Trophoblast cell (in vitro differentiated cells and primary cell): ENCODE data around the gene CIITA.
A peak's percentile ranks its signal among the peaks of the same experiment; 100 is the strongest.
"Not testable (repeated sequence)": the region's sequence is repeated elsewhere in the genome, so short reads cannot be mapped to it uniquely, and the experiment has no call there.

Source experiments
- DNase-seq, 2 donors: peaks; one replicate each; pipeline ENCODE4 v3.0.0-alpha.2; 2016
- H2AFZ ChIP-seq: 2 replicates; pipeline ENCODE4 v1.6.1; 2013; ENCODE audit warnings: low read length, moderate library complexity, mild to moderate bottlenecking; ENCODE audit not compliant: insufficient read depth, poor library complexity
- H2AK5ac ChIP-seq: 2 replicates; pipeline ENCODE4 v1.6.1; 2013; ENCODE audit warnings: mild to moderate bottlenecking, low read length
- H2BK120ac ChIP-seq: 2 replicates; pipeline ENCODE4 v1.6.1; 2013; ENCODE audit warnings: low read length, mild to moderate bottlenecking, moderate library complexity; ENCODE audit not compliant: insufficient read depth, poor library complexity
- H2BK12ac ChIP-seq: 2 replicates; pipeline ENCODE4 v1.6.1; 2013; ENCODE audit warnings: mild to moderate bottlenecking, low read length, moderate library complexity
- H2BK5ac ChIP-seq: 2 replicates; pipeline ENCODE4 v1.6.1; 2013; ENCODE audit warnings: low read length, low read depth, moderate library complexity, mild to moderate bottlenecking; ENCODE audit not compliant: poor library complexity
- H3K14ac ChIP-seq: 2 replicates; pipeline ENCODE4 v1.6.1; 2013; ENCODE audit warnings: mild to moderate bottlenecking, low read length
- H3K18ac ChIP-seq: 2 replicates; pipeline ENCODE4 v1.6.1; 2013; ENCODE audit warnings: mild to moderate bottlenecking, low read length
- H3K23ac ChIP-seq: 2 replicates; pipeline ENCODE4 v1.6.1; 2013; ENCODE audit warnings: low read length
- H3K27ac ChIP-seq: 2 replicates; pipeline ENCODE4 v1.5.1; 2013; ENCODE audit warnings: low read depth, mild to moderate bottlenecking, inconsistent platforms, low read length, moderate library complexity
- H3K27me3 ChIP-seq: 2 replicates; pipeline ENCODE4 v1.6.1; 2013; ENCODE audit warnings: inconsistent platforms, mild to moderate bottlenecking, low read length, moderate library complexity; ENCODE audit not compliant: insufficient read depth
- H3K36me3 ChIP-seq, 2 experiments: 1 replicate in 1 of 2; 2 replicates in 1 of 2; pipeline ENCODE4 v1.6.1; 2013; ENCODE audit warnings: low read length in 2 of 2, mild to moderate bottlenecking in 2 of 2, moderate library complexity in 1 of 2; ENCODE audit not compliant: insufficient read depth in 2 of 2, control insufficient read depth in 1 of 2
- H3K4ac ChIP-seq: 2 replicates; pipeline ENCODE4 v1.6.1; 2013; ENCODE audit warnings: low read depth, mild to moderate bottlenecking, low read length, moderate library complexity
- H3K4me1 ChIP-seq, 2 experiments: 1 replicate in 1 of 2; 2 replicates in 1 of 2; pipeline ENCODE4 v1.6.1; 2013; ENCODE audit warnings: low read length in 2 of 2, mild to moderate bottlenecking in 2 of 2, moderate library complexity in 1 of 2; ENCODE audit not compliant: insufficient read depth in 2 of 2, control insufficient read depth in 1 of 2
- H3K4me2 ChIP-seq: 2 replicates; pipeline ENCODE4 v1.6.1; 2013; ENCODE audit warnings: inconsistent platforms, mild to moderate bottlenecking, low read length, moderate library complexity
- H3K4me3 ChIP-seq: 2 replicates; pipeline ENCODE4 v1.5.1; 2013; ENCODE audit warnings: mild to moderate bottlenecking, low read depth, low read length, inconsistent platforms
- H3K79me1 ChIP-seq: one replicate; pipeline ENCODE4 v1.6.1; 2013; ENCODE audit warnings: low read length
- H3K79me2 ChIP-seq: 2 replicates; pipeline ENCODE4 v1.6.1; 2013; ENCODE audit warnings: low read length, mild to moderate bottlenecking; ENCODE audit not compliant: control insufficient read depth, insufficient read depth, poor library complexity
- H3K9ac ChIP-seq: 2 replicates; pipeline ENCODE4 v1.6.1; 2013; ENCODE audit warnings: mild to moderate bottlenecking, low read length
- H3K9me3 ChIP-seq: 2 replicates; pipeline ENCODE4 v1.6.1; 2013; ENCODE audit warnings: low read depth, mild to moderate bottlenecking, control low read depth, inconsistent platforms, low read length; ENCODE audit not compliant: insufficient read depth
- H4K12ac ChIP-seq: 2 replicates; pipeline ENCODE4 v1.6.1; 2013; ENCODE audit warnings: low read depth, mild to moderate bottlenecking, low read length, moderate library complexity
- H4K8ac ChIP-seq: 2 replicates; pipeline ENCODE4 v1.6.1; 2013; ENCODE audit warnings: low read depth, mild to moderate bottlenecking, low read length, moderate library complexity
- H4K91ac ChIP-seq: one replicate; pipeline ENCODE4 v1.6.1; 2013; ENCODE audit warnings: low read depth, mild to moderate bottlenecking, low read length, moderate library complexity
- WGBS: extraction: QIAGEN DNeasy Blood & Tissue Kit; methylation state at CpG from one replicate; pipeline ENCODE4 v1.1.7; 2013; ENCODE audit warnings: missing lambda C conversion rate; ENCODE audit not compliant: insufficient read length, insufficient coverage; ENCODE audit errors: extremely low coverage; 5-methylcytosine and 5-hydroxymethylcytosine counted together

The CIITA gene

GRCh38 chr16:10940501-10941079 lies 63.6 kb downstream of the CIITA start:
- Histone ChIP-seq H2AK5ac (no peak overlapping the region), H2AFZ (no peak overlapping the region), H2BK5ac (no peak overlapping the region), H3K18ac (peak overlapping the region; percentile 13), H3K79me1 (peaks cover 7% of the 10 kb centered on the region), H3K4me1 (peaks cover 17 to 38% of the 10 kb centered on the region in 2 experiments), H3K79me2 (peaks cover 18% of the 10 kb centered on the region), H3K27me3 (no peaks in the 10 kb centered on the region), H4K12ac (no peak overlapping the region), H3K14ac (no peak overlapping the region), H2BK120ac (no peak overlapping the region), H4K91ac (no peak overlapping the region), H3K4ac (peak overlapping the region; percentile 58), H3K9ac (no peak overlapping the region), H3K4me2 (peak overlapping the region; percentile 70), H3K23ac (no peak overlapping the region), H3K9me3 (no peaks in the 10 kb centered on the region), H3K36me3 (peaks cover 6 to 11% of the 10 kb centered on the region in 2 experiments), H2BK12ac (no peak overlapping the region), H3K4me3 (no peak overlapping the region), H3K27ac (no peak overlapping the region), H4K8ac (no peak overlapping the region)
- WGBS: no CpG with 5 or more reads among the region's 8 CpGs
- no peak for DNase-seq

- Histone ChIP-seq H3K79me1 (peaks cover 7% of the 10 kb centered on the region), H4K12ac (no peak overlapping the region), H3K9me3 (no peaks in the 10 kb centered on the region), H4K91ac (peak overlapping the region; percentile 37), H4K8ac (no peak overlapping the region), H2BK12ac (no peak overlapping the region), H3K79me2 (peaks cover 18% of the 10 kb centered on the region), H3K4me2 (peak overlapping the region; percentile 70), H2BK5ac (peak overlapping the region; percentile 22), H3K18ac (peak overlapping the region; percentile 90), H3K9ac (peak overlapping the region; percentile 55), H2AFZ (no peak overlapping the region), H3K36me3 (peaks cover 6 to 11% of the 10 kb centered on the region in 2 experiments), H3K23ac (no peak overlapping the region), H3K4ac (peak overlapping the region; percentile 80), H3K14ac (peak overlapping the region; percentile 47), H3K27ac (no peak overlapping the region), H2BK120ac (no peak overlapping the region), H3K4me1 (peaks cover 21 to 43% of the 10 kb centered on the region in 2 experiments), H2AK5ac (no peak overlapping the region), H3K4me3 (peak overlapping the region; percentile 78), H3K27me3 (no peaks in the 10 kb centered on the region)
- no peak for DNase-seq
- no CpG with 5 or more reads among the region's 36 CpGs for WGBS
These were observed 64.3 kb downstream of the CIITA start for GRCh38 chr16:10941127-10941933.

GRCh38 chr16:10941935-10942351 lies 64.9 kb downstream of the CIITA start:
- not testable (repeated sequence) for H3K27ac ChIP-seq, DNase-seq, H3K27me3 ChIP-seq, H3K9ac ChIP-seq, H3K9me3 ChIP-seq, H3K23ac ChIP-seq, H3K79me1 ChIP-seq, H2BK12ac ChIP-seq, H2AK5ac ChIP-seq, H2AFZ ChIP-seq, H4K8ac ChIP-seq, H3K4ac ChIP-seq, H3K18ac ChIP-seq, H4K12ac ChIP-seq, H2BK5ac ChIP-seq
- peak overlapping the region; percentile 70 for H3K4me2 ChIP-seq
- H4K91ac ChIP-seq: peak overlapping the region; percentile 37
- peak overlapping the region; percentile 78 for H3K4me3 ChIP-seq
- H3K79me2 ChIP-seq: peaks cover 18% of the 10 kb centered on the region
- peak overlapping the region; percentile 57 for H2BK120ac ChIP-seq
- peaks cover 25 to 44% of the 10 kb centered on the region in 2 experiments for H3K4me1 ChIP-seq
- WGBS: no CpG with 5 or more reads among the region's 52 CpGs
- peak overlapping the region; percentile 62 for H3K14ac ChIP-seq
- peaks cover 6 to 11% of the 10 kb centered on the region in 2 experiments for H3K36me3 ChIP-seq

GRCh38 chr16:10942352-10943063 lies 65.5 kb downstream of the CIITA start, which contains the start of gene DEXI:
Gene DEXI, minus strand, starts transcription at chr16:10942468. Its CDS starts 463 bp downstream, at chr16:10942005.
- Histone ChIP-seq H2BK120ac (peak within 1 kb of the TSS; percentile 57), H4K91ac (peak within 1 kb of the TSS; percentile 37), H3K4ac (peak within 1 kb of the TSS; percentile 80), H3K4me2 (peak within 1 kb of the TSS; percentile 70), H3K36me3 (peaks cover 5 to 6% of the 10 kb centered on the region in 2 experiments), H3K27me3 (no peaks in the 10 kb centered on the region), H4K12ac (peak within 1 kb of the TSS; percentile 34), H2BK12ac (peak within 1 kb of the TSS; percentile 7), H3K14ac (peak within 1 kb of the TSS; percentile 62), H3K79me1 (peaks cover 7% of the 10 kb centered on the region), H3K4me1 (peaks cover 22 to 38% of the 10 kb centered on the region in 2 experiments), H3K9ac (peak within 1 kb of the TSS; percentile 55), H2BK5ac (peak within 1 kb of the TSS; percentile 51), H4K8ac (peak within 1 kb of the TSS; percentile 81), H3K79me2 (peaks cover 18% of the 10 kb centered on the region), H3K4me3 (peak within 1 kb of the TSS; percentile 78), H3K23ac (no peak within 1 kb of the TSS), H2AK5ac (no peak within 1 kb of the TSS), H2AFZ (peak within 1 kb of the TSS; percentile 75), H3K27ac (peak within 1 kb of the TSS; percentile 38), H3K9me3 (no peaks in the 10 kb centered on the region), H3K18ac (peak within 1 kb of the TSS; percentile 90)
- peak; percentile 91 to 97 for DNase-seq
- WGBS: no CpG with 5 or more reads among the region's 55 CpGs
